Measurements from ENCODE around the gene TGIF2LX.
"Not testable (repeated sequence)": the region's sequence is repeated elsewhere in the genome, so short reads cannot be mapped to it uniquely, and the experiment has no call there.

The TGIF2LX gene

DNA sequence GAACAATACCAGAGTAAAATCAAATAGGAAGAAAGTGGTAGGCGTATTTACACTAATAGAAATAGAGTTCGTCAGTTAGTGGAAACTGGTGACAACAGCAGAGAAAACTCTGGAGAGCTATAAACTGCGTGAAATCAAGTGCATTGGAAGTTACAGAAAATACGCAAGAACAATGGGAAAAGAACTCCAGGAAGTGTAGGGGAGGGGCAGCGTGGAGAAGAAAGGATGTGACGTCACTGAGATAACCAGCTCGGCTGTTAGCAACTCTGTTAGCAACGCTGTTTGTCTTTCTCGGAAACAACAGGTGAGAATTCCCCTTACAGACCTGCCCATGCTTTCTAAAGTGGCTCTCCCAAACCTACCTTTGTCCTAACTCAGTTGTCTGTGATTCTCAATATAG is at the start of gene TGIF2LX:
TSS of gene TGIF2LX (plus strand) at position 244 of the 400 bp plus-strand sequence. CDS start 178 bp downstream, outside the sequence.
- DNase-seq (ENCODE audit: low read depth in 2 of 2): not testable (repeated sequence)

DNA sequence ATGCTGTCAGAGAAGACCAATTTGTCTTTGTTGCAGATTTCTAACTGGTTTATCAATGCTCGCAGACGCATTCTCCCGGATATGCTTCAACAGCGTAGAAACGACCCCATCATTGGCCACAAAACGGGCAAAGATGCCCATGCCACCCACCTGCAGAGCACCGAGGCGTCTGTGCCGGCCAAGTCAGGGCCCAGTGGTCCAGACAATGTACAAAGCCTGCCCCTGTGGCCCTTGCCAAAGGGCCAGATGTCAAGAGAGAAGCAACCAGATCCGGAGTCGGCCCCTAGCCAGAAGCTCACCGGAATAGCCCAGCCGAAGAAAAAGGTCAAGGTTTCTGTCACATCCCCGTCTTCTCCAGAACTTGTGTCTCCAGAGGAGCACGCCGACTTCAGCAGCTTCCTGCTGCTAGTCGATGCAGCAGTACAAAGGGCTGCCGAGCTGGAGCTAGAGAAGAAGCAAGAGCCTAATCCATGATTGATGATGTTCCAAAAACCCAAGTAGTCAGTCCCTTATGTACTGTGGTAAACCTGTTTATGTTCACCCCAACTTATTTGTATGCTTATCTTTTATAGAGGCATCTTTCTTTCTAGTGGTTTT is 728 bp downstream of the TGIF2LX start:
- DNase-seq (ENCODE audit: low read depth in 2 of 2): not testable (repeated sequence)

GRCh38 chrX:89943077-89943476 is 21.4 kb downstream of the TGIF2LX start:
- DNase-seq (ENCODE audit: low read depth in 2 of 2): not testable (repeated sequence)

- not testable (repeated sequence) for DNase-seq (ENCODE audit: low read depth in 2 of 2)
Measured at GRCh38 chrX:89965588-89965987, 43.9 kb downstream of the TGIF2LX start.

All from activated CD4-positive, alpha-beta T cell treated with anti-CD3 and anti-CD28 coated beads for 24 hours (primary cell).